GM21423 (cell line): ENCODE measurements around the gene EBF3.

ENCODE experiments used
- ATAC-seq: cut with Tn5 transposase; IDR thresholded peaks from one replicate; pipeline ENCODE4 v1.9.1; 2021; ENCODE audit warnings: mild to moderate bottlenecking, moderate library complexity; ENCODE audit not compliant: unreplicated experiment

EBF3 gene

GRCh38 chr10:129811208-129811607 lies 152.9 kb downstream of the EBF3 start:
- ATAC-seq, result no peak

- no peak for ATAC-seq
Measured at GRCh38 chr10:129809841-129810240, 154.2 kb downstream of the EBF3 start.

GRCh38 chr10:129809431-129809830 lies 154.6 kb downstream of the EBF3 start:
- no peak for ATAC-seq

GRCh38 chr10:129808092-129808983 lies 155.7 kb downstream of the EBF3 start:
- ATAC-seq, result no peak

- no peak for ATAC-seq
Measured at GRCh38 chr10:129807211-129807610, 156.9 kb downstream of the EBF3 start.

- ATAC-seq, result no peak
Measured at GRCh38 chr10:129800796-129801340, 163.2 kb downstream of the EBF3 start.

- no peak for ATAC-seq
Measured at GRCh38 chr10:129799942-129800341, 164.1 kb downstream of the EBF3 start.

- no peak for ATAC-seq
Measured at GRCh38 chr10:129796710-129797420, 167.2 kb downstream of the EBF3 start.

GRCh38 chr10:129793996-129794395 lies 170.1 kb downstream of the EBF3 start:
- no peak for ATAC-seq

GRCh38 chr10:129793479-129793878 lies 170.6 kb downstream of the EBF3 start:
- ATAC-seq, result no peak

- ATAC-seq, result no peak
Measured at GRCh38 chr10:129792864-129793263, 171.2 kb downstream of the EBF3 start.

- ATAC-seq, result no peak
Measured at GRCh38 chr10:129792141-129792540, 171.9 kb downstream of the EBF3 start.

- no peak for ATAC-seq
Measured at GRCh38 chr10:129790715-129791446, 173.2 kb downstream of the EBF3 start.

- ATAC-seq, result no peak
Measured at GRCh38 chr10:129788215-129788614, 175.9 kb downstream of the EBF3 start.

- ATAC-seq, result no peak
Measured at GRCh38 chr10:129787557-129787956, 176.5 kb downstream of the EBF3 start.

GRCh38 chr10:129786216-129786615 lies 177.9 kb downstream of the EBF3 start:
- no peak for ATAC-seq

GRCh38 chr10:129785536-129785981 lies 178.5 kb downstream of the EBF3 start:
- no peak for ATAC-seq
